GM19025 (cell line): Measurements from ENCODE around the gene PLEKHM2.

Experiments
- ATAC-seq: cut with Tn5 transposase; IDR thresholded peaks from one replicate; pipeline ENCODE4 v1.9.1; 2021; ENCODE audit warnings: mild to moderate bottlenecking, low read depth, moderate library complexity; ENCODE audit not compliant: unreplicated experiment

PLEKHM2 gene

DNA sequence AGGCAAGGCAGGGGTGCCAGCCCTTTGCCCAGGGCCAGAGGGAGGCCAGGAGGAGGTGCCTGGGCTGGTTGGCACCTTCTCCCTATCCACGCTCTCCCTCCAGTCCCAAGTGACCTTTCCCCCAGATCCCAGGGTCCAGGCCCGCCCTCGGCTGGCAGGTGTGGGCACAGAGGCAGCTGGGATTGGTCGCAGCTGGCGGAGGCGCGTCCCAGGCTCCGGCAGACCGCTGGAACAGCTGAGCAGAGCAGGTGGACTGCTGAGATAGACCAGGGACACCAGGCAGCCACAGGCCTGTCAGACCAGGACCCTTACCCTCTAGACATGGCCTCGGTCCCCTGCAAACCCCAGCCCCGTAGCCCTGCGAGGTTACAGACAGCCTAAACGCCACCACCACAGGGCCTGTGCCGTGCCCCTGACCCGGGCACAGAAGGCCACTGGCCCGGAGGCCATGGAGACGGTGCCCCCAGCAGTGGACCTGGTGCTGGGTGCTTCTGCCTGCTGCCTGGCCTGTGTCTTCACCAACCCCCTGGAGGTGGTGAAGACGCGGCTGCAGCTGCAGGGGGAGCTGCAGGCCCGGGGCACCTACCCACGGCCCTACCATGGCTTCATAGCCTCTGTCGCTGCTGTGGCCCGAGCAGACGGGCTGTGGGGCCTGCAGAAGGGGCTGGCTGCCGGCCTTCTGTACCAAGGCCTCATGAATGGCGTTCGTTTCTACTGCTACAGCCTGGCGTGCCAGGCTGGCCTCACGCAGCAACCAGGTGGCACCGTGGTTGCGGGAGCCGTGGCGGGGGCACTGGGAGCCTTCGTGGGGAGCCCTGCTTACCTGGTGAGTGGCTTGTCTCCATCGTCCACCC is 52.1 kb downstream of the PLEKHM2 start, which contains the start of gene SLC25A34:
Gene SLC25A34, plus strand, starts transcription at position 221 of the 854 bp plus-strand sequence. Its CDS starts 228 bp downstream, at position 449.
- ATAC-seq, result no peak

GRCh38 chr1:15736892-15737261 is 52.8 kb downstream of the PLEKHM2 start:
- ATAC-seq, result no peak

- no peak for ATAC-seq
These were observed 53.5 kb downstream of the PLEKHM2 start for GRCh38 chr1:15737324-15738319.

GRCh38 chr1:15738416-15739113 is 54.4 kb downstream of the PLEKHM2 start:
- ATAC-seq, result no peak

GRCh38 chr1:15739259-15739658 is 55.1 kb downstream of the PLEKHM2 start:
- no peak for ATAC-seq

DNA sequence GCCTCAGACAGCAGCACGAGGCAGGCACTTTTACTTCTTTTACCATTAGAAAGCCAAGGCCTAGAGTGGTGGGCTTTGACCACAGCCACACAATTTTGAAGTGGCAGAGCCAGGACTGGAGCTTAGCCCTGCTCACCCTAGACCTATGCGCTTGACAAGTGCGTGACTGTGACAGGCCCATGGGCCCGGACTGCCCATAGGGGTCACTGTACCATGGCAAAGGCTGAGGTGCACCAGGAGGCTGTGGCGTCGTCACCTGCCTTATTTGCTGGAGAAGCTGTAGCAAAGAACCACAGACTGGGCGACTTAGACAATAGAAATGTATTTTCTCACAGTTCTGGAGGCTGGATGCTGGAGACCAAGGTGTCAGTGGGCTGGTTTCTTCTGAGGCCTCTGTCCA is 55.6 kb downstream of the PLEKHM2 start:
- ATAC-seq, result no peak

DNA sequence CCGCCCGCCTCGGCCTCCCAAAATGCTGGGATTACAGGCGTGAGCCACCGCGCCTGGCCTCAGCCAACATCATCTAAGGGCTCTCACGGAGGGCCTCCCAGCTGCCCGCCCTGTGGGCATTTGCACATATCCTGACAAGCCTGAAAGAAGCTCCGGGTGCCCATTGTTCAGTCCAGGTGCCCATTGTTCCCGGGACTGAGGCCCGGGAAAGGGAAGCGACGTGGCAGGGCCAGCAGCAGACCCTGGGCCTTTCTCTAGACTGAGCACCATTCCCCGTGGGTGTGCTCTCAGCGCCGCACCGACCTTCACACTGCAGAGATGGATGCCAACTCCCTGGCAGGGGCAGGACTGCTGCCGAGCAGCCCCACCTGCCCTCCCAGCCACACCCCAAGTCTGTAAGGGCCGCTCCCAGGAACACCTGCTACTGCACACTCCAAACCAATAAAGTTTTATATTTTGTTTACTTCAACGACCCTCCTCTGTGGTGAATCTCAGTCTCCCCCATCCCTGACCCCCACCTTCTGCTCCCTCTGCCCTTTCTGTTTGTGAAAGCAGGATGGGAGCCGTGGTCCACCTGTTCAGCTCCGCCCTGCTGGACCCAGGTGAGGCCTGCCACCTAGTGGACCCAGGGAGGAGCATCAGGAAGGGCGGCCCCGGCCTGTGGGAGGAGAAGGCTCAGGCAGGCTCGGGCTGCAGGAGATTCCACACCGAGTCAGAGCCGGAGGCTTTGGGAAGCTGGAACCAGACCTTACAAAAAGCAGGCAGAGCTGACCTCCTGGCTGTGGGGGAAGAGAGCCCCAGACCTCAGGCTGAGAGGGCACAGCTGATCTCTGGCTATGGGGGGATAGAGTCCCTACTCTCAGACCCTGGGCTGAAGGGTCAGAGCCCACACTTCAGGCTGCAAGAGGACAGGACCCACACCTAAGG is 57.1 kb downstream of the PLEKHM2 start:
- no peak for ATAC-seq

GRCh38 chr1:15742339-15742801 is 58.2 kb downstream of the PLEKHM2 start, which contains the start of gene TMEM82:
Gene TMEM82 (plus strand): TSS chr1:15742499. CDS start chr1:15742560, 61 bp downstream.
- no peak for ATAC-seq

- ATAC-seq, result no peak
These were observed 60.1 kb downstream of the PLEKHM2 start for GRCh38 chr1:15744122-15744679.

DNA sequence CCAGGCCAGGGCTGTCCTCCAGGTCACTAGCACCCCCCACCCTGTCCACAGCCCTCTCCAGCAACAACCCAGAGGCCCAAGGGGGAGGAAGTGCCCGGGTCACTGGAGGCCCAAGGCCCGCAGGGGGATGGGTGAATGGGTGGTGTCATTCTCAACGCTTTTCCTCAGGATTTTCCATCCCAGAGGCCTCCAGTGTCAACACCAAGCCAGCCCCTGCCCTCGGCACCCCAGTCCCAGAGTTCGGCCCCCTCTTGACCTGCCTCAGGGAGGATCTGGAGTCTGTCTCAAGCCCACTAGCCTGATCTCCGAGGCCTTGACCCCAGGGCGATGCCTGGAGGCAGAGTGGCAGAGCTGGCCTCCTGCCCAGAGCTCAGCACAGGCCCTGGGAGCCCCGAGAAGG is 63.3 kb downstream of the PLEKHM2 start:
- ATAC-seq, result no peak

DNA sequence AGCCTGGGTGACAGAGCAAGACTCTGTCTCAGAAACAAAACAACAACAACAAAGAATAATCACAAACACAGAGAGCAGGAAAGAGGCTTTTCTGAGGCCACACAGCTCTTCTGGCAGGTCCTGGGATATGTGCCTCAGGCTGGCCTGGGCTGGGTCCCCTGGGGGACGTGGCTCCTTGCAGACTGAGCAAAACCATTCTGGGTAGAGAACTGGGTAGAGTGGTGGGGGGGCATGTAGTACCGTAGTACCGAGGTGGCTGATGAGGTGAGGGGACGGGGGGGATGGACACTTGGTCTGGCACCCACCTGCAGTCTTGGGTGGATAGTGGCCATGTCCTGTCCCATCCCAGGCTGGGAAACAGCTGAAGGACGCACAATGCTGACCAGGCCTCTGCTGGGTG is 64.1 kb downstream of the PLEKHM2 start:
- ATAC-seq, result no peak

DNA sequence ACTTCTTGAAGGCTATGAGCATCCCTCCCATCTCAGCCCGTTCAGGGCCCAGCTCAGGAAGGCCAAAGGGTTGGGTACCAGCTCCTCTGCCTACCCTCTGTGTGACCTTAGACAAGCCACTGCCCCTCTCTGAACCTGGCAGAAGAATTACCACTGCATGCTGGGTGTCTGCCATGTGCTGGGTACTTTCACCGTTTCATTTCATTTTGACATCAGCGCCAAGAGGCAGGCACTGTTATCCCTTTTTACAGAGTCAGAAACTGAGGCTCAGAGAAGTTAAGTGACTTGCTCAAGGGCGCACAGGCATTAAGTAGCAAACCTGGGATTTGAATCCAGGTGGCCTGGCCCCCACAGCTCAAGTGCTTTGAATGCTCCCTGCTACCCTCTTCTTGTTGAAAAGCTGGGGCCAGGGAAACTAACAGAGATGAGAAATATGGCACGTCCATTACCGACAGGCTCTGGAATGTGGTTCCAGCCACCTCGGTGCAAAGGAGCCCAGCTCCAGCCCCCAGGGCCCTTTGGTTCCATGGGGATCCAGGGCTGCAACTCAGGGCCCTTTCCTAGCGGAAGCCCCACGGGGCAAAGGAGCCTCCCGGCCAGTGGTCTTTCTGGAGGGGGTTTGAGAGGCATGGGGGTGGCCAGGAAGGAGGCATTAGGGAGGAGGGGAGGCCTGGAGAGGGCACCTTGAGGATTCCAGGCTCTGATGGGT is 64.7 kb downstream of the PLEKHM2 start:
- ATAC-seq, result no peak

DNA sequence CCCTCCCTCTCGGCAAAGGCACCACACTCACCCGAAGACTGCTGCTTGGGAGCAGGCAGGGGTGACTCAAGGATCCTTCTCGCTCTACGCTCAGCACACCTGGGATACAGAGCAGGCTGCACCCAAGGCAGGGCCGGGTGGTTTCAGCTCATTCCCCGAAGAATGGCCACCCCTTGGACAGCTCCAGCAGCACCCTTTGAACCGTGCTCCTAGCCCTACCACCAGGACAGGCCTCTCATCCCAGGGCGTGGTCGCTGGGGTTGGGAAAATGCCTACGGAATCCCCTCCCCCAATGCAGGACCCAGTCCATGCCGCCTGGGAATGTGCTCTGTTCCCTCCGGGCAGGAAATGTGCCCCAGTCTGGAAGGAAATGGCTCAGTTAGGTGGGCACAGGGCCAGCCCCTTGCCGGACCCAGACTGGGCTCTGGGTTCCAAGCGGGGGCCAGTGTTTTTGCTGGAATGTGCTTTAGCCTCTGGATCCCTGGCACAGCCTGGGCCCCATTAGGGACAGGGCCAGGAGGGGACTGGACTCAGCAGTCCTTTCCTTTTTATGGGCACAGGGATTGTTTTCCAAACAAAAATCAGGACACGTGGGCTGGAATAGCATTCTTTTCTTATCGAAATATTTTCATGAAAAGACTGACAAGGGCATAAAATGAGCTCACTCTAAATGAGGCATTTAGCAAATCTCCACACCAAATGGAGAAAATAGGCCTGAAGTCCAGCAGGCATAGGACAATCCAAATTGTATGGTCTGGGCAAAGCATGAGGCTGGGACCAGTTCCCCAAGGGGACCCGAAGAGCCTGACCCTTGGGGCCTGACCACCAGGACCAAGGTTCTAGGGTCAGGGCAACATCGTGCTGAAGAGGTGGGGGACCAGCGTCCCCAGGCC is 65.5 kb downstream of the PLEKHM2 start:
- no peak for ATAC-seq

- no peak for ATAC-seq
These were observed 66.8 kb downstream of the PLEKHM2 start for GRCh38 chr1:15750924-15751323.

DNA sequence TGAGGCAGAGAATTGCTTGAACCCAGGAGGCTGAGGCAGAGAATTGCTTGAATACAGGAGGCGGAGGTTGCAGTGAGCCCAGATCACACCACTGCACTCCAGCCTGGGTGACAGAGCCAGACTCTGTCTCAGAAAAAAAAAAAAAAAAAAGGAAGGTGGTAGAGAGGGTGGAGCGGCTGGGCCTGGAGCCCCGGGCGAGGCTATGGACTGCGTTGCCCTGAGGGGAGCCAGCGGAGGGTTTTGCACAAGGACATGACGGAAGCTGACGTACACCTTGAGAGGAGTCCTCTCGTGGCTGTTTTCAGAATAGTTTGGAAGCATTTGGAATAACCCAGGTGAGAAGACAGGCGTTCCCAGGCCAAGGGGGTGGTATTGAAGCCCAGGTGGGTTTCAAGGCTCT is 67.6 kb downstream of the PLEKHM2 start:
- no peak for ATAC-seq

DNA sequence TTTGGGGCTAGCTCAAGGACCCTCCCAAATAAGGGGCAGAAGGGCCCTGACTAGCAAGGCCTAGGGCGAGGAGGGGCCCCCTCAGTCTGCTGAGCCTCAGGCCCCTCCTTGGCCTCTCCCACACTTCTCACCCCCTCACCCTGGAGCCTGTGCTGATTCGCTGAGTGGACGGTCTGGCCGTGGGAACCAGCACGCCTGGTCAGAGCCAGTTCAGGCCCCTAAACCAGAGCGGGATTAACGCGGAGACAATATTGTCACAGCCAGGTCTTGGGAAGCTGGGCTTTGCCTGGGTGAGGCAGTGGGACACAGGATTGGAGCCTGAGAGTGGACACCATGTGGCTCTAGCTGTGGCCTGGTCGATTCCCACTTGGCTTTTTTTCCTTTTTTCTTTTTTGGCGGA is 69.7 kb downstream of the PLEKHM2 start:
- ATAC-seq, result no peak

DNA sequence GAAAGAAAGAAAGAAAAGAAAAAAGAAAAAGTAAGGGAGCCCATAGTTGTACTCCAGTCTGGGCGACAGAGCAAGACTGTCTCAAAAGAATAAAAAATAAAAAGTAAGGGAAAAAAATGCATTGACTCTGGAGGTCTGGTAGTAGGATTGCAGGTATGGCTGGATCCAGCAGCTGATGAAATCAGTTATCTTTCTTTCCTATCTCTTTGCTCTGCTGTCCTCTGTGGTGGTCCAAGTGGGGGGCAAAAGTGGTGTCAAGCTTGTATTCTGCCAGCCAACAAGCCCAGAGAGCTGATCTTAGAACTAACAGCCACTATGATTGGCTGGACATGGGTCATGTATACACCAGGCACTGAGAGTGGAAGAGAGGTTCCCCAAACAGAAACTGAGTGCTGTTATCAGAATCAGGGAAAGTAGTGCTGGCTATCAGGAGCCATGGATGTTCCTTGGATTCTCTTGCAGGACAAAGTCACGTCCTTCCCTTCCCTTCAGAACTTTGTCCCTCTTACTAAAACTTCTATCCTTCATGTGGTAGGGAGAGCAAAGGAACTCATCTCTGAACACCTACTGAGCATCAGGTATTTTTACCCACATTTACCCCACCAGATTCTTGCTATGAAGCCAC is 71.0 kb downstream of the PLEKHM2 start:
- ATAC-seq, result no peak
